Uterus (tissue), 2 donors: ENCODE data around the gene IPO4.

Experiments
- POLR2A ChIP-seq, 2 donors: fragments of 450-650 bp; IDR thresholded peaks; one replicate each; pipeline ENCODE4 v1.6.1; 2016; ENCODE audit warnings: antibody characterized with exemption in 2 of 2, mild to moderate bottlenecking in 1 of 2, moderate library complexity in 1 of 2
- TF ChIP-seq, protein P1 (sequence below), 4 experiments: fragments of 200-600 bp in 2 of 4; fragments of 450-650 bp in 2 of 4; sonication (generic) in 2 of 4; IDR thresholded peaks; one replicate each; pipeline ENCODE4 v1.5.1; 2016 to 2019; ENCODE audit warnings: antibody characterized with exemption in 4 of 4, mild to moderate bottlenecking in 2 of 4, moderate library complexity in 1 of 4

DNA sequence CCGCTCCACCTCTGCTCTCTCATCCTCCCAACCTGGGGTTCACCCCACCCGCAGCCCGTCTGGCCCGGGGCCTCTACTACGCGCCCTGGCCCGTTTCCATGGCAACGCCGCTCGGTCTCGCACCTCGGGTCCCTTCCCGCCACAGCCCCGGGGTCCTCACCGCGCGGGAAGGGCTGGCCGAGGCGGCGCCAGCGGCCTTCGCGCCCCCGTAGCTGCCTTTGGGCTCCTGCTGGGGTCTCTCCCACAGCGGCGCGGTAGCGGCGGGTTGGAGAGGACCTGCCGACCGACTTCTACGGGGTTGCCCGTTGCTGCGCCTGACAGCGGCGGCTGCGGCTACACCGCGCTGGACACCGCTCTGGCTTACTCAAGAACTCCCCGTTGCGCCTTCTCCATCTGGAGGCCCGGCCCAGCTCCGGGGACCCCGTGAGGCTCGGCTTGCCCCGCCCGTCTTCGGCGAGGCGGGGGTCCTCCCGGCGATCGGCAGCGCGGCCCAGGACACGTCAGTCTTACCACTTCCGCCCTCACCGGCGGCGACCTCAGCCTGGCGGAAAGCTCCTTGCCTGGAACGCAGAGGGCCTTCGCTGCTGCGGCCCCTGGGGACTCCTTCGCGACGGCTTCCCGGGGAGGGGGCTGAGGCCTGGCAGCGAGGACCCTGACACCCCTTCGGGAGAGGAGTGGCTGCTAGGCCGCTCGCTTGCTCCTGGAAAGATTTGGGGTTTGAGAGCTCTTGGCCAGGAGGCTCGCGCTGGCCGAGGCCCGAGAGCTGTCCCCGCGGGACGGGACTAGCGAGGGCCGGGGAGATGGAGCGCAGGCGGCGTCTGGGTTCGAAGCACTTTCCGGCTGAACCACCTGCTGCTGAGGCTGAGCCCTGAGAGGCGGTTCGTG lies 6.8 kb upstream of the IPO4 start, which contains the start of gene TM9SF1:
- TF ChIP-seq, protein P1, sequence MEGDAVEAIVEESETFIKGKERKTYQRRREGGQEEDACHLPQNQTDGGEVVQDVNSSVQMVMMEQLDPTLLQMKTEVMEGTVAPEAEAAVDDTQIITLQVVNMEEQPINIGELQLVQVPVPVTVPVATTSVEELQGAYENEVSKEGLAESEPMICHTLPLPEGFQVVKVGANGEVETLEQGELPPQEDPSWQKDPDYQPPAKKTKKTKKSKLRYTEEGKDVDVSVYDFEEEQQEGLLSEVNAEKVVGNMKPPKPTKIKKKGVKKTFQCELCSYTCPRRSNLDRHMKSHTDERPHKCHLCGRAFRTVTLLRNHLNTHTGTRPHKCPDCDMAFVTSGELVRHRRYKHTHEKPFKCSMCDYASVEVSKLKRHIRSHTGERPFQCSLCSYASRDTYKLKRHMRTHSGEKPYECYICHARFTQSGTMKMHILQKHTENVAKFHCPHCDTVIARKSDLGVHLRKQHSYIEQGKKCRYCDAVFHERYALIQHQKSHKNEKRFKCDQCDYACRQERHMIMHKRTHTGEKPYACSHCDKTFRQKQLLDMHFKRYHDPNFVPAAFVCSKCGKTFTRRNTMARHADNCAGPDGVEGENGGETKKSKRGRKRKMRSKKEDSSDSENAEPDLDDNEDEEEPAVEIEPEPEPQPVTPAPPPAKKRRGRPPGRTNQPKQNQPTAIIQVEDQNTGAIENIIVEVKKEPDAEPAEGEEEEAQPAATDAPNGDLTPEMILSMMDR (IDR thresholded peaks at IDR 0.05) = peak in 1 of 4 experiments; percentile 22
- peak; percentile 65 to 69 for TF ChIP-seq POLR2A (IDR thresholded peaks at IDR 0.05)
